HG03025 (cell line): Measurements from ENCODE around the gene PNPO.

Experiments
- ATAC-seq: cut with Tn5 transposase; IDR thresholded peaks from one replicate; pipeline ENCODE4 v1.9.1; 2021; ENCODE audit warnings: mild to moderate bottlenecking, moderate library complexity; ENCODE audit not compliant: unreplicated experiment, low FRiP score

The PNPO gene

GRCh38 chr17:47948706-47949196 is 7.4 kb downstream of the PNPO start:
- no peak for ATAC-seq

GRCh38 chr17:47949197-47949759 is 7.9 kb downstream of the PNPO start:
- no peak for ATAC-seq

GRCh38 chr17:47949946-47950345 is 8.6 kb downstream of the PNPO start:
- ATAC-seq: peak; percentile 41

- ATAC-seq: no peak
Measured at GRCh38 chr17:47950448-47950847, 9.1 kb downstream of the PNPO start.

- no peak for ATAC-seq
Measured at GRCh38 chr17:47952171-47953021, 11.0 kb downstream of the PNPO start.

DNA sequence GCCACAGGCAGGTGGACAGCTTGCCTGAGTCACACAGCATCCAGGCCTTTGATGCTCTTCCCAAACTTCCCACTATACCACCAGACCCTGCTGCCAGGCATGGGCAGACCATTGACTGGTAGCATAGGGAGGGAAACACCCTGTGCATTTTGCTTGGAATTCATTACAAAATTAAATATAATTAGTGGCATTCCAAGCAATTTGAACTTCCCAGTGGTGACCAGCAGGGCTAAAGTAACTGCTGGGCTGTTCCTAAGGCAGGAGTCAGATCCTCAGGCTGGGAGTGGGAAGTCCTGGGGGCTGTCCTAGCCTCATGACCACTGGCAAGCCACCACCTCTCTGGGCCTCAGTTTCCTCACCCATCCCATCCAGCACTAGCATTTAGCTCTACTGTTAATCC is 12.5 kb downstream of the PNPO start:
- no peak for ATAC-seq

GRCh38 chr17:47955497-47956461 is 14.4 kb downstream of the PNPO start:
- ATAC-seq: no peak

GRCh38 chr17:47956791-47957590 is 15.6 kb downstream of the PNPO start:
- no peak for ATAC-seq

DNA sequence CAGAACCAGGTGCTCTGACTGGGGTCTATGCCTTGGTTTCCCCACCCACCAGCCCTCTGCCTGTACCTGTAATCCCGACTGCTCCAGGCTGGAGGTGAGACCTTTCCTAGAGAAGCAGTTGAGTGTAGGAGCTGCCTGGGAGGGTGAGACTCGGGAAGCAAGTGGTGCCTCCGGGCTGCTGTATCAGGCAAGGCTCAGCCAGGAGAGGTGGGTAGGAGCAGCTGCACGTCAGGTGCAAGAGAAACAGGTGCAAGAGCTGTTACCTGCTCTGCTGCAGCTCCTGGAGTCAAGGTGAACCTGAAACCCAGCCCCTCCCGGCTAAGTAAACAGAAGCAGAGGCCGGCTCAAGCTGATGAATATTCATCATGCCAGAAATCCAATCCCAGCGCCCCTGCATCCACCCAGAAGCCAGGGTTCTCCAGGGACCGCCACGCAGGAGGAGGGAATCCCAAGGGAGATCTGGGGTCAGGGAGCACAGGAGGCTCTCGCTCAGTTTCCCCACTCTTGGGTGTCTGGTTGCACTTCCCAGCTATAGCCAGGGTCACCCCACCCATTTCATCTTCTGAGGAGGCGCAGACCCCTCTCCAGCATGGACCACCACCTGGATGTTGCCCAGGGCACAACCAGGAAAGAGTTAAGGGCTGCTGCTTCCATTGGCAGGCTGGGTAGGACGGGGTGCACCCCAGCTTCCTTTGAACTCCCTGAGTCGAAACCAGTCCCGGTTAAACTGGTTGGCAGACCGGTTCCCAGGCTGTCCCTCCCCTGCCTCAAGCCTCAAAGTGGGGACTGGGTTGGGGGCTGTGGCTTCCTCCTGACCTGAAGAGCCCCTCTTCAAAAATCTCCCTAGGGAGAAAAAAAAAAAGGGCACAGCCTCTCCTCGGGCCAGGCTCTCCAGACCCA is 16.5 kb downstream of the PNPO start, which contains the start of gene PRR15L:
Gene PRR15L, minus strand, starts transcription at position 293 of the 900 bp plus-strand sequence. CDS start 4,649 bp downstream, outside the sequence.
- ATAC-seq: no peak

DNA sequence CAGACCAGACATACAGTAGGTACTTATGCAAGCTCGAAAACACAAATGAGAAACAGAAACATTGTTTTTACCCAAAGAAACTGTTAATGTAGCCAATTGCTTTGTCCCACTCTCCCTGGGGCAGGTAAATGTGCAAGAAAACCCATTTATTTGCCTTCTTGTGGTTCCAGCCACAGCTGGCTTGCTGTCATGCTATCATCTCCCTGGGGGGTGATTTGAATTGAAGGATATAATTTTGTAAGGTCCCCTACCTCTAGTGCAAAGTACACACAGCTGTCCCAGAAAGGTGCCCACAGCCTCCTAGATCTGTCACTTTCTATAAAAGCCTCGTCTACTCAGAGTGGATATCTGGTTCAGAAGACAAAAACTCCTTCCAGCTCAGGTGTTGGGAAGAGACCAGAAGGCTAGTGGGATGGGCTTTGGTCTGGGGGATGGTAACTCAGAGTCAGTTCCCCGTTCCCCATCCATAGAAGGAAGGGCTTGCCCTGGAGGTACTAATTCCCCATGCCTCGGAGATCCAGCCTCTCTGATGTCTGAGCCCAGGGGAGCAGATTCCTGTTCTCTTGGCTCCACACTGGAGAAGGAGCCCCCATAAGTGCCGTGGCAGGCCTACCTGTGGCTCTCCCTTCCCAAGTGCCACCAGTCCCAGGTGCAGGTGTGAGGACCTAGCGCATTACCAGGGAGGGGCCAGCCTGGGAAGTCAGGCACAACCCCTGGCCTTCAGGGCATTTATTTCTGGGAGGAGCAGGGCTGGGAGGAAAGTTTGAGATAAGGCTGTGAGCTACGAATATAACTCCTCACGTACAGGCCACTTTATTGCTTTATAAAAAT is 18.7 kb downstream of the PNPO start:
- no peak for ATAC-seq

- ATAC-seq: no peak
Measured at GRCh38 chr17:47961406-47961805, 20.0 kb downstream of the PNPO start.

DNA sequence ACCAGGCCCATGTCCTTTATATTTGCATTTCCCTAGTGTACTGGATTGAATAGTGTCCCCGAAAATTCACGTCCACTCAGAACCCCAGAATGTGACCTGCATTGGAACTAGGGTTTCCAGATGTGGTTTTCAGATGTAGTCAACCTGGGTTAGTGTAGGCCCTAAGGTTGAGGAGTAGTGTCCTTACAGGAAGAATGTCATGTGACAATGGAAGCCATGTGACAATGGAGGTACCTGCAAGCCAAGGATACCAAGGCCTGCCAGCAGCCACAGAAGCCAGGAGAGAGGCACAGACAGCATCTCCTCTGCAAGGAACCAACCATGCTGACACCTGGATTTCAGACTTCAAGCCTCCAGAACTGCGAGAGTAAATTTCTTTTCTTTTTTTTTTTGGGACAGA is 21.5 kb downstream of the PNPO start:
- ATAC-seq: no peak

DNA sequence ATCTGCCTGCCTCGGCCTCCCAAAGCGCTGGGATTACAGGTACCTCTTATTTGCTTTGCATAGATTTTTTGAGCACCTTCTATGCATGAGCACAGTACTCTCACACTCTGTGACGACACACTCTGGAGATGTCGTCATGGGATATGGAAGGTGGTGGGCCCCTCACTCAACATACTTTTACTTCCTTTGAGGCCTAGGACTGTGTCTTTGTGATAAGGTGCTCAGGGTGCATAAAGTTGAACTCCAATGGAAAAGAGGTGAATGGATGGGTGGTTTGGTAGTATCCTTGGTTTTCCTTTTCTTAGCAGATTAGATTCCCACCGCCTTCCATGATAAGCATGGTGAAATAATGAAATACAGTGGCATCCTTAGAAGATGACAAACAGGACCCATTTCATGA is 23.5 kb downstream of the PNPO start:
- no peak for ATAC-seq

GRCh38 chr17:47966079-47966519 is 24.7 kb downstream of the PNPO start:
- ATAC-seq: no peak

DNA sequence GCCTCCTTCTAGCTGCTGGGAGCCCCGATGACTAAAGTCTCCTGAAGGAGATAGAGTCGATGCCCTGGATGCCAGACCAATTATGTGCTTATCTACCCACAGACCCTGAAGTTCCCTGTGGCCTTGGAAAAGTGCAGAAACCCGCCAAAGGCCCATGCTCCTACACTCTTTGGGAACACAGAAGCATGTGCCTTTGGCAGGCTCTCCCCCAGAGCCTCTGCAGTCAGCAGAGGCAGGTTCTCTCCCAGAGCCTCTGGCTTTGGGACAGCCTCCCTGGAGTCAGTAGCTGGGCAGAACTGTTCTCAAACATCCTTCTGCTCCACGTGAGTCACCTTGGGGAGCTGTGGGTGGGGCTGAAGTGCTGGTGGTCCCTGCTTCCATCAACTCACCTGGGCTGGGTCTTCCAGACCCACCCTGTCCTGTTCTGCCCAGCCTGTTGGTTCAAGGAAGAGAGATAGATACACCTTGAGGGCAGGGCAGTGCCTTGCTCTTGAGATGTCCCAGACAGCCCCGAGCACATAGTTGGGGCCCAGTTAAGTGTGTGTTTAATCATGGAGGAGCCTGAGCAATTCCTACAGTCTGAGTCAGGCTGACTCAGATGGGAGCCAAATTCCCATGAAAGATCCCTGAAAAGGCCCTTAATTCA is 26.4 kb downstream of the PNPO start:
- no peak for ATAC-seq

DNA sequence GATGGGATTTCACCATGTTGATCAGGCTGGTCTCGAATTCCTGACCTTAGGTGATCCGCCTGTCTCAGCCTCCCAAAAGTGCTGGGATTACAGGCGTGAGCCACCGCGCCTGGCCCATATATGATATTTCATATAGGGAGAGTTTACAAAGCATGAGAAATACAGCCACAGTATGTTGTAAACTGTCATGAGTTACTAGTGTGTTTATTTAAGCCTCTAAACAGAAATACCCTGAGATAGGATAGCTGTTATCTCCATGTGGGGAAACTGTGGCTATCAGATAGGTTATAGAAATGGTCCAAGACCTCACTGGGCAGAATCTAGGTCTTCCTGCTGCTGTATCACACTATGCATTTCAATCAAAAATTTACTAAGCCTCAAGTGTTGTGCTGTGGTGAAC is 27.5 kb downstream of the PNPO start:
- ATAC-seq: no peak

DNA sequence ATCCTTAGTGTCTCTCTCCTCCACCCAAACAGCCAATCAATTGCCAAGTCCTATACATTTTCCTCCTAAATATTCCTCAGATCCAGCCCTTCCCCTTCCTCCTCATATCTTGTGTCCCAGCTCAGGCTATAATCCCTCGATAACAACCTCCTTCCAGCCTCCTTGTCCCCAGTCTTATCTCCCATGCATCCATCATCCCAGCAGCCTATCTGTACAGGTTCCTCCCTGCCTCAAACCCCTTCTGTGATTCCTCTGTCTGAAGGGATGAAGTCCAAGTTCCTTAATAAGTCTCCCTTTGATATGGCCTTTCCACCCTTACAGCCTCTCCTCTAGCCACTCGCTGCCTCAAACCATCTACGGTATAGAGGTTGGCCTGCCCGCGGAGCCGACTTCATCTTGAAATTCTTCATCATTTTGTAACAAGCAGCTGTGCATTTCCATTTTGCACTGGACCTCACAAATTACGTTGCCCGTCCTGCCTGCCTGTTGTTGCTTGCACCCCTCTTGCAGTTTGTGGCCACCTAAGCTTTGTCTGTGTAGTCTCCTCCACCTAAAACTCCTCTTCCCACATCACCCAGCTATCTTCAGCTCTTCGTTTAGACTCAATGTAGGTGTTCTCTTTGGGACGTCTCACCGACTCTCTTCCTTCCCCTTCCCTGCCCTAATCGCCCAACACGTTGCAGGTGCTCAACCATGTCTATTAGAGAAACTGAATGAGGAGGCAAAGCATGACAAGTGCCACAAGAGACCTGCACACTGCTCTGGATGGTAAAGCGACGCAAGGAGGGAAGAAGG is 28.8 kb downstream of the PNPO start:
- ATAC-seq: no peak
